Stimulated activated CD4-positive, alpha-beta T cell treated with anti-CD3 and anti-CD28 coated beads, Interleukin-15, amount 100 ng/mL, for 48 hours (primary cell): ENCODE results near the gene RUNDC3A.
"Not testable (repeated sequence)": the region's sequence is repeated elsewhere in the genome, so short reads cannot be mapped to it uniquely, and the experiment has no call there.

Source experiments
- DNase-seq, 2 donors: peaks; one replicate each; pipeline ENCODE4 v3.0.0-alpha.2; 2020; ENCODE audit warnings: low read depth in 2 of 2

Gene RUNDC3A

GRCh38 chr17:44359006-44359405 is 50.6 kb downstream of the RUNDC3A start:
- no peak for DNase-seq

GRCh38 chr17:44359458-44360143 is 51.2 kb downstream of the RUNDC3A start:
- DNase-seq: no peak

- DNase-seq: no peak
Measured at GRCh38 chr17:44360144-44360533, 51.7 kb downstream of the RUNDC3A start.

GRCh38 chr17:44360826-44361225 is 52.4 kb downstream of the RUNDC3A start:
- no peak for DNase-seq

- no peak for DNase-seq
Measured at GRCh38 chr17:44361292-44362260, 53.2 kb downstream of the RUNDC3A start.

- DNase-seq: no peak
Measured at GRCh38 chr17:44362459-44362948, 54.1 kb downstream of the RUNDC3A start.

GRCh38 chr17:44362949-44363612 is 54.7 kb downstream of the RUNDC3A start:
- no peak for DNase-seq

GRCh38 chr17:44363613-44364159 is 55.3 kb downstream of the RUNDC3A start, which contains the start of gene FAM171A2:
Gene FAM171A2, minus strand, starts transcription at chr17:44363853. Its CDS starts 139 bp downstream, at chr17:44363714.
- peak in 1 of 2 donors; percentile 53 for DNase-seq

GRCh38 chr17:44365051-44365450 is 56.6 kb downstream of the RUNDC3A start:
- DNase-seq: not testable (repeated sequence)

GRCh38 chr17:44367231-44367979 is 59.0 kb downstream of the RUNDC3A start:
- no peak for DNase-seq
